ENCODE measurements around the gene THRB.

GRCh38 chr3:24264748-24265158 is 229.9 kb downstream of the THRB start:
- peak; percentile 85 for TF ChIP-seq CTCF (IDR thresholded peaks at IDR 0.05; ENCODE audit: low read length)
- no peak for TF ChIP-seq EZH2 (IDR thresholded peaks at IDR 0.05; ENCODE audit: borderline replicate concordance, low read length)
